Measurements from ENCODE around the gene FGL2.

- no peak for TF ChIP-seq CTCF (IDR thresholded peaks at IDR 0.05)
- TF ChIP-seq SMAD3 (CRISPR knock-in tag; IDR thresholded peaks at IDR 0.05; ENCODE audit: borderline replicate concordance) = no peak
- no peak for TF ChIP-seq HMGXB4 (CRISPR knock-in tag; IDR thresholded peaks at IDR 0.05)
- TF ChIP-seq SMAD4 (CRISPR knock-in tag; IDR thresholded peaks at IDR 0.05) = no peak
- no peak for TF ChIP-seq MLX (CRISPR knock-in tag; IDR thresholded peaks at IDR 0.05)
- no peak for TF ChIP-seq SP1 (CRISPR knock-in tag; conservative IDR thresholded peaks at IDR 0.05)
- no peak for TF ChIP-seq IRF2 (CRISPR knock-in tag; IDR thresholded peaks at IDR 0.05; ENCODE audit: borderline replicate concordance, low read depth)
- no peak for TF ChIP-seq ZMAT4 (CRISPR knock-in tag; IDR thresholded peaks at IDR 0.05)
- no peak for TF ChIP-seq ATF3 (CRISPR knock-in tag; conservative IDR thresholded peaks at IDR 0.05)
- no peak for TF ChIP-seq FOXK1 (CRISPR knock-in tag; IDR thresholded peaks at IDR 0.05)
- no peak for TF ChIP-seq USF2 (CRISPR knock-in tag; IDR thresholded peaks at IDR 0.05)
- TF ChIP-seq ZBTB43 (CRISPR knock-in tag; IDR thresholded peaks at IDR 0.05) = no peak
Observed at GRCh38 chr7:77246026-77246640, 46.5 kb upstream of the FGL2 start.

Data from WTC11 (cell line).